Suprapubic skin (tissue), 4 donors: ENCODE data around the gene TOP2B.

Source experiments
- CTCF ChIP-seq, 2 donors: fragments of 200-600 bp in 1 of 2; fragments of 450-650 bp in 1 of 2; sonication (generic) in 1 of 2; IDR thresholded peaks; one replicate each; pipeline ENCODE4 v1.5.1; 2016 to 2019; ENCODE audit warnings: antibody characterized with exemption in 2 of 2, mild to moderate bottlenecking in 1 of 2, moderate library complexity in 1 of 2
- EP300 ChIP-seq: sonication (generic); formaldehyde crosslinking; IDR thresholded peaks from one replicate; pipeline ENCODE4 v1.6.1; 2017; ENCODE audit warnings: antibody characterized with exemption
- POLR2A ChIP-seq, 2 donors: fragments of 450-650 bp; IDR thresholded peaks; one replicate each; pipeline ENCODE4 v1.6.1; 2017; ENCODE audit warnings: antibody characterized with exemption in 2 of 2, mild to moderate bottlenecking in 2 of 2, moderate library complexity in 2 of 2
- POLR2AphosphoS5 ChIP-seq, 3 donors: sonication (generic); formaldehyde crosslinking; IDR thresholded peaks; one replicate each; pipeline ENCODE4 v1.6.1; 2017; ENCODE audit warnings: antibody characterized with exemption in 3 of 3

- no peak for TF ChIP-seq CTCF (IDR thresholded peaks at IDR 0.05)
- no peak for TF ChIP-seq POLR2A (IDR thresholded peaks at IDR 0.05)
- TF ChIP-seq POLR2AphosphoS5 (IDR thresholded peaks at IDR 0.05): no peak
- no peak for TF ChIP-seq EP300
Observed at GRCh38 chr3:25589104-25589782, 75.5 kb downstream of the TOP2B start.
